Endodermal cell (in vitro differentiated cells): ENCODE measurements around the gene EMC9. TPM values are rescaled to one million over a fixed set of nuclear protein-coding genes. Genes with fewer than 3 reads are reported as not detected.
"Not testable (repeated sequence)": the region's sequence is repeated elsewhere in the genome, so short reads cannot be mapped to it uniquely, and the experiment has no call there.

ENCODE experiments used
- DNase-seq: peaks from one replicate; pipeline ENCODE4 v3.0.0-alpha.2; 2017
- H3K27ac ChIP-seq: 2 replicates; pipeline ENCODE4 v1.5.1; 2013; ENCODE audit warnings: mild to moderate bottlenecking, low read depth, low read length, moderate library complexity
- H3K27me3 ChIP-seq: 2 replicates; pipeline ENCODE4 v1.6.1; 2013; ENCODE audit warnings: mild to moderate bottlenecking, low read length, moderate library complexity; ENCODE audit not compliant: insufficient read depth, control insufficient read depth, poor library complexity, severe bottlenecking
- H3K36me3 ChIP-seq: 2 replicates; pipeline ENCODE4 v1.7.0; 2013; ENCODE audit warnings: mild to moderate bottlenecking, low read length, moderate library complexity; ENCODE audit not compliant: control insufficient read depth, insufficient read depth
- H3K4me1 ChIP-seq: one replicate; pipeline ENCODE4 v1.7.0; 2013; ENCODE audit warnings: low read length; ENCODE audit not compliant: control insufficient read depth, insufficient read depth
- H3K4me3 ChIP-seq: 2 replicates; pipeline ENCODE4 v1.5.1; 2013; ENCODE audit warnings: mild to moderate bottlenecking, low read length, moderate library complexity
- H3K9ac ChIP-seq: 2 replicates; pipeline ENCODE4 v1.6.1; 2013; ENCODE audit warnings: mild to moderate bottlenecking, low read length, moderate library complexity; ENCODE audit not compliant: poor library complexity, severe bottlenecking; ENCODE audit errors: extremely low read depth
- H3K9me3 ChIP-seq: 2 replicates; pipeline ENCODE4 v1.6.1; 2013; ENCODE audit warnings: mild to moderate bottlenecking, low read length, moderate library complexity; ENCODE audit not compliant: control insufficient read depth
- H3K27ac Mint-ChIP-seq: 2 replicates; pipeline ENCODE4 v1.8.0; 2020; ENCODE audit warnings: mixed read lengths
- H3K27me3 Mint-ChIP-seq: 2 replicates; pipeline ENCODE4 v1.8.0; 2021; ENCODE audit warnings: mild to moderate bottlenecking, mixed read lengths; ENCODE audit not compliant: insufficient read depth
- H3K36me3 Mint-ChIP-seq: 2 replicates; pipeline ENCODE4 v1.8.0; 2020; ENCODE audit warnings: low read depth, mixed read lengths
- H3K4me1 Mint-ChIP-seq: 2 replicates; pipeline ENCODE4 v1.8.0; 2020; ENCODE audit warnings: mixed read lengths
- H3K4me3 Mint-ChIP-seq: 2 replicates; pipeline ENCODE4 v1.8.0; 2020; ENCODE audit warnings: mild to moderate bottlenecking, moderate library complexity, mixed read lengths
- H3K9me3 Mint-ChIP-seq: 2 replicates; pipeline ENCODE4 v1.8.0; 2020; ENCODE audit warnings: mild to moderate bottlenecking, mixed read lengths
- WGBS, 2 experiments: methylation state at CpG; one replicate each; pipeline versions ENCODE4 v1.1.5 to v1.1.7; 2013; ENCODE audit warnings: missing lambda C conversion rate in 2 of 2, mixed read lengths in 1 of 2; ENCODE audit not compliant: insufficient coverage in 1 of 2, insufficient read length in 1 of 2; 5-methylcytosine and 5-hydroxymethylcytosine counted together
- total RNA-seq, 2 donors: library from RNA; stranded (reverse); fragmentation: NEBNext Ultra II Directional in 1 of 2; extraction: Animal tissue kit (Norgen Biotek cat#: 25700) in 1 of 2; gene quantifications; 2 replicates in 1 of 2; 3 replicates in 1 of 2; pipeline ENCODE4 v1.2.1, GENCODE V29; 2021
- TF ChIP-seq, protein P1 (sequence below): fragments of 200-600 bp; sonication (generic); conservative IDR thresholded peaks from 2 replicates; pipeline ENCODE4 v1.5.0; 2021; ENCODE audit warnings: antibody characterized with exemption, mild to moderate bottlenecking

EMC9 gene
- total RNA-seq, 2 donors from 2014 or later: 34.0 to 39.5 TPM

DNA sequence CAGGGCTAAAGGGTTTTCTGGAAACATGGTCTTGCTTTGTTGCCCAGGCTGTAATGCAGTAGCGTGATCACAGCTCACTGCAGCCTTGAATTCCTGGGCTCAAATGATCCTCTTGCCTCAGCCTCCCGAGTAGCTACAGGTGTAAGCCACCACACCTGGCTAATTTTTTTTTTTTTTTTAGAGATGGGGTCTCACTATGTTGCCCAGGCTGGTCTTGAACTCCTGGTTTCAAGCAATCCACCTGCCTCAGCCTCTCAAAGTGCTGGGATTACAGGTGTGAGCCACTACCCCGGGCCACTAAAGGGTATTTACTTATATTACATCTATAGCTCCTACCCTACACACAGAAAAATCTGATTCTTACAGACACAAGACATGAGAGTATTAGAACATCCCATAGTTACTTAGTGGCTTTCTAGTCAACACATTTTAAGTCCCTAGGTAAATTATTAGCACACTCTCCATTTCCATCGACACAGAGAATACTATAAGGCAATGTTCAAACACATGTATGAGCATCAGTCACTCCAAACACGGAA, 33.0 kb downstream of the EMC9 start:
- Mint-ChIP-seq H3K9me3 (peaks cover 25% of the 10 kb centered on the region), H3K27me3 (no peaks in the 10 kb centered on the region), H3K4me3 (no peak overlapping the region), H3K27ac (no peak overlapping the region), H3K4me1 (peaks cover 3% of the 10 kb centered on the region), H3K36me3 (peaks cover 20% of the 10 kb centered on the region)
- peaks cover 21% of the 10 kb centered on the region for H3K9me3 ChIP-seq
- no peaks in the 10 kb centered on the region for H3K27me3 ChIP-seq
- TF ChIP-seq, protein P1, sequence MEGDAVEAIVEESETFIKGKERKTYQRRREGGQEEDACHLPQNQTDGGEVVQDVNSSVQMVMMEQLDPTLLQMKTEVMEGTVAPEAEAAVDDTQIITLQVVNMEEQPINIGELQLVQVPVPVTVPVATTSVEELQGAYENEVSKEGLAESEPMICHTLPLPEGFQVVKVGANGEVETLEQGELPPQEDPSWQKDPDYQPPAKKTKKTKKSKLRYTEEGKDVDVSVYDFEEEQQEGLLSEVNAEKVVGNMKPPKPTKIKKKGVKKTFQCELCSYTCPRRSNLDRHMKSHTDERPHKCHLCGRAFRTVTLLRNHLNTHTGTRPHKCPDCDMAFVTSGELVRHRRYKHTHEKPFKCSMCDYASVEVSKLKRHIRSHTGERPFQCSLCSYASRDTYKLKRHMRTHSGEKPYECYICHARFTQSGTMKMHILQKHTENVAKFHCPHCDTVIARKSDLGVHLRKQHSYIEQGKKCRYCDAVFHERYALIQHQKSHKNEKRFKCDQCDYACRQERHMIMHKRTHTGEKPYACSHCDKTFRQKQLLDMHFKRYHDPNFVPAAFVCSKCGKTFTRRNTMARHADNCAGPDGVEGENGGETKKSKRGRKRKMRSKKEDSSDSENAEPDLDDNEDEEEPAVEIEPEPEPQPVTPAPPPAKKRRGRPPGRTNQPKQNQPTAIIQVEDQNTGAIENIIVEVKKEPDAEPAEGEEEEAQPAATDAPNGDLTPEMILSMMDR: no peak
- H3K4me3 ChIP-seq: no peak overlapping the region
- WGBS, 2 experiments: 46 to 52% methylated on average over 3 to 5 of the region's 5 CpGs
- no peaks in the 10 kb centered on the region for H3K4me1 ChIP-seq
- no peak overlapping the region for H3K9ac ChIP-seq
- DNase-seq: no peak
- peaks cover 8% of the 10 kb centered on the region for H3K36me3 ChIP-seq
- H3K27ac ChIP-seq: no peak overlapping the region

DNA sequence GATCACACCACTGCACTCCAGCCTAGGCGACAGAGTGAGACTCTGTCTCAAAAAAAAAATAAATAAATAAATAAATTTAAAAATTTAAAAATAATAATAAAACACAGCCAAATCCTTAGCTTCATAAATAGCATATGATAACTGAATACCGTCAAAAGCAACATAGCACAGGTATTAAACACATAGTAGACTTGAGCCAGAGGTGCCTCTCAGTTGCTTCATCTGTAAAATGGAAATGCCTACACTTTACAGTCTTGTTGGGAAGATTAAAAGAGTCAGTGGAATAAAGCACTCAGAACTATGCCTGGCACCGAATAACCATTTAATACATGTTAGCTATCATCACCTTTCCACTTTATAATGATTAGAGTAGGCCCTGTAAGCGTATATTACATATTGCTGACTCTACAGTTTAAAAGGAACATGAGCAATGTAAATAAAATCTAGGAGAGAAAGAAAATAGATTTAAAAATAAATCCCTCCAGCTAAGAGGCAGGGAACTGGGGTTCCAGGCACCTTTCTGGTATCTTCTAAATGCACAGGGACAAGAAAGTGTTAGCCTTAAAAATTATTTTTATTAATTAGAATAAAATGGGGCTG, 34.6 kb downstream of the EMC9 start:
- Histone ChIP-seq H3K4me3 (no peak overlapping the region), H3K4me1 (no peaks in the 10 kb centered on the region), H3K27me3 (no peaks in the 10 kb centered on the region), H3K27ac (no peak overlapping the region), H3K36me3 (peaks cover 8% of the 10 kb centered on the region), H3K9ac (no peak overlapping the region), H3K9me3 (peaks cover 24% of the 10 kb centered on the region)
- Mint-ChIP-seq H3K4me3 (no peak overlapping the region), H3K36me3 (peaks cover 34% of the 10 kb centered on the region), H3K27me3 (no peaks in the 10 kb centered on the region), H3K27ac (no peak overlapping the region), H3K9me3 (peaks cover 30% of the 10 kb centered on the region), H3K4me1 (peaks cover 3% of the 10 kb centered on the region)
- no peak for DNase-seq
- 96% methylated on average over 3 of the region's 4 CpGs; no CpG with 5 or more reads in 1 of the 2 experiments for WGBS, 2 experiments
- TF ChIP-seq, protein P1: no peak

DNA sequence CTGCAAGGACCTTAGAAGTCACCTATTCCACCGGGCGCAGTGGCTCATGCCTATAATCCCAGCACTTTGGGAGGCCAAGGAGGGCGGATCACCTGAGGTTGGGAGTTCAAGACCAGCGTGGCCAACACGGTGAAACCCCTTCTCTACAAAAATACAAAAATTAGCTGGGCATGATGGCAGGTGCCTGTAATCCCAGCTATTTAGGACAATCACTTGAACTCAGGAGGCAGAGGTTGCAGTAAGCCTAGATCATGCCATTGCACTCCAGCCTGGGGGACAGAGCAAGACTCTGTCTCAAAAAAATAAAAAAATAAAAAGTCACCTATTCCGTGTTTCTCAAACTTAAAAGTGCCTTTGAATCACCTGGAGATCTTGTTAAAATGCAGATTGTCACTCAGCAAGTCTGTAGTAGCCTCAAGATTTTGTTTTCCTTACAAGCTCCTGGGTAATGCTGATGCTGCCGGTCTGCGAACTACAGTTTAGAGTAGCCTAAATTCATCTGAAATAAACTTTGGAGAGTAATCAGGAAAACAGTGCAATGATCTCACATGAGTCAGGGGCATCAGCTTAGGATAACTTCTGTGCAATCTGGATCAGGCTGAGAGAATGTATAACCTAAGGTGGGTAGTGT, 35.7 kb downstream of the EMC9 start:
- not testable (repeated sequence) for H3K4me3 ChIP-seq, H3K36me3 ChIP-seq, H3K27me3 Mint-ChIP-seq, H3K27ac ChIP-seq, H3K27me3 ChIP-seq, DNase-seq, H3K4me1 ChIP-seq, H3K4me1 Mint-ChIP-seq, H3K27ac Mint-ChIP-seq, H3K4me3 Mint-ChIP-seq, H3K9ac ChIP-seq
- Mint-ChIP-seq H3K36me3 (peaks cover 37% of the 10 kb centered on the region), H3K9me3 (peaks cover 30% of the 10 kb centered on the region)
- WGBS, 2 experiments: 83 to 90% methylated on average over 8 of the region's 8 CpGs
- peaks cover 24% of the 10 kb centered on the region for H3K9me3 ChIP-seq
